K562 (cell line): ENCODE measurements around the gene TJP3. TPM values are rescaled to one million over a fixed set of nuclear protein-coding genes. Genes with fewer than 3 reads are reported as not detected.

Source experiments
- ATAC-seq: fragments of 200-7000 bp; cut with Tn5 transposase; 3 replicates; pipeline ENCODE4 v1.9.1; 2020; ENCODE audit warnings: moderate library complexity
- BruUV-seq: library from RNA; stranded (reverse); fragments of 400-500 nt; replicated peaks from 2 replicates; lab custom pipeline; 2021; lab: Mats Ljungman, UMichigan
- CTCF ChIA-PET: fragments of 300-600 bp; formaldehyde crosslinking; extraction: SDS; loops from one replicate; lab custom pipeline; 2021; ENCODE audit warnings: low intra/inter-chr PET ratio; lab: Yijun Ruan, JAX
- POLR2A ChIA-PET: fragments of 300-600, 350-650 bp; sonication (Branson Sonifier 250); formaldehyde crosslinking; extraction: SDS; loops from one replicate; lab custom pipeline; 2021; ENCODE audit warnings: antibody characterized with exemption, inconsistent platforms; lab: Yijun Ruan, JAX
- DNase-seq, 4 experiments: peaks; one replicate each; pipeline versions ENCODE4 v3.0.0 to v3.0.0-alpha.2; 2011 to 2018; ENCODE audit warnings: low spot score in 3 of 4, mixed read lengths in 3 of 4; ENCODE audit errors: extremely low read depth in 1 of 4
- FAIRE-seq: peaks from 2 replicates; lab custom pipeline; 2011; peaks lifted over from hg19 to GRCh38; lab: Jason Lieb, UNC
- H2AFZ ChIP-seq: 2 replicates; pipeline ENCODE4 v1.6.0; 2011; ENCODE audit warnings: low read depth, low read length, control low read depth, inconsistent platforms
- H3K27ac ChIP-seq: fragments of 200-600 bp; 3 replicates; pipeline ENCODE4 v1.8.0; 2011; ENCODE audit warnings: low read depth, mild to moderate bottlenecking, control low read depth, inconsistent platforms, low read length, moderate library complexity, mixed read lengths; ENCODE audit errors: extremely low read depth
- H3K27me3 ChIP-seq, 2 experiments: fragments of 300-600 bp in 1 of 2; 2 replicates in 1 of 2; 3 replicates in 1 of 2; pipeline versions ENCODE4 v1.6.0 to v1.8.0; 2011; ENCODE audit warnings: inconsistent platforms in 2 of 2, low read length in 2 of 2, mild to moderate bottlenecking in 1 of 2, mixed read lengths in 1 of 2, moderate library complexity in 1 of 2; ENCODE audit not compliant: control insufficient read depth in 2 of 2, insufficient read depth in 2 of 2
- H3K36me3 ChIP-seq: fragments of 300-600 bp; 3 replicates; pipeline ENCODE4 v1.8.0; 2011; ENCODE audit warnings: mild to moderate bottlenecking, low read length, inconsistent platforms; ENCODE audit not compliant: control insufficient read depth, insufficient read depth
- H3K4me1 ChIP-seq, 2 experiments: fragments of 200-600 bp in 1 of 2; replicated peaks in 1 of 2; 2 replicates in 1 of 2; 3 replicates in 1 of 2; pipeline versions ENCODE4 v1.5.1 to v1.8.0; 2011; ENCODE audit warnings: inconsistent platforms in 2 of 2, low read length in 2 of 2, mild to moderate bottlenecking in 1 of 2, mixed read lengths in 1 of 2, moderate library complexity in 1 of 2; ENCODE audit not compliant: control insufficient read depth in 2 of 2, insufficient read depth in 2 of 2
- H3K4me2 ChIP-seq: 2 replicates; pipeline ENCODE4 v1.6.1; 2011; ENCODE audit warnings: low read length, control low read depth, inconsistent platforms, mixed read lengths; ENCODE audit not compliant: insufficient read depth
- H3K4me3 ChIP-seq: fragments of 200-600 bp; sonication (generic), shearing (Covaris generic); 2 replicates; pipeline ENCODE4 v1.5.1; 2016; ENCODE audit warnings: control low read depth, inconsistent platforms
- H3K79me2 ChIP-seq: fragments of 200-600 bp; 3 replicates; pipeline ENCODE4 v1.8.0; 2011; ENCODE audit warnings: low read length, inconsistent platforms; ENCODE audit not compliant: control insufficient read depth, insufficient read depth
- H3K9ac ChIP-seq, 2 experiments: 2 replicates each; pipeline versions ENCODE4 v1.6.0 to v1.6.1; 2011; ENCODE audit warnings: low read depth in 2 of 2, low read length in 2 of 2, control low read depth in 1 of 2, inconsistent platforms in 1 of 2, mild to moderate bottlenecking in 1 of 2, mixed read lengths in 1 of 2; ENCODE audit not compliant: insufficient read depth in 1 of 2
- H3K9me1 ChIP-seq: one replicate; pipeline ENCODE4 v1.6.0; 2011; ENCODE audit warnings: inconsistent platforms, mild to moderate bottlenecking, low read length, moderate library complexity; ENCODE audit not compliant: control insufficient read depth, insufficient read depth
- H3K9me3 ChIP-seq: replicated peaks from 2 replicates; pipeline ENCODE4 v1.5.1; 2011; ENCODE audit warnings: low read depth, low read length, inconsistent platforms; ENCODE audit not compliant: control insufficient read depth, insufficient read depth
- H4K20me1 ChIP-seq: replicated peaks from 2 replicates; pipeline ENCODE4 v1.6.1; 2011; ENCODE audit warnings: low read length, inconsistent platforms, mixed read lengths; ENCODE audit not compliant: control insufficient read depth, insufficient read depth
- MYBL2 ChIP-seq, 2 experiments: fragments of 450-650 bp in 1 of 2; sonication (generic) in 1 of 2; formaldehyde crosslinking in 1 of 2; IDR thresholded peaks; 2 replicates each; pipeline versions ENCODE4 v1.6.1 to v1.8.1; 2017 to 2022; ENCODE audit warnings: borderline replicate concordance in 1 of 2, inconsistent platforms in 1 of 2, low read depth in 1 of 2, mild to moderate bottlenecking in 1 of 2, missing genetic modification reagents in 1 of 2, moderate library complexity in 1 of 2
- POLR2G ChIP-seq: fragments of 200-400 bp; formaldehyde crosslinking; IDR thresholded peaks from 2 replicates; pipeline ENCODE4 v1.6.1; 2017; ENCODE audit warnings: low read depth, mild to moderate bottlenecking, antibody characterized with exemption, low read length, moderate library complexity
- SIN3A ChIP-seq, 2 experiments: fragments of 150-350 bp in 1 of 2; IDR thresholded peaks; 2 replicates each; pipeline ENCODE4 v1.6.1; 2011 to 2016; ENCODE audit warnings: borderline replicate concordance in 2 of 2, low read depth in 2 of 2, low read length in 2 of 2, mild to moderate bottlenecking in 2 of 2, moderate library complexity in 2 of 2; ENCODE audit not compliant: control insufficient read depth in 1 of 2
- WGBS: fragments of 100-300 bp; shearing (Covaris generic); methylation state at CpG from one replicate; pipeline ENCODE4 v1.1.6; 2016; ENCODE audit warnings: low coverage, mixed read lengths; ENCODE audit not compliant: insufficient coverage; ENCODE audit errors: missing lambda C conversion rate; 5-methylcytosine and 5-hydroxymethylcytosine counted together
- in situ Hi-C: fragments of 300-500 bp; cut with MboI; formaldehyde crosslinking; loops from 4 replicates; pipeline ENCODE4 v1.15.0; 2018; ENCODE audit warnings: inconsistent platforms, mixed read lengths
- intact Hi-C: fragments of 100-400 bp; cut with micrococcal nuclease; formaldehyde crosslinking; loops from 2 replicates; pipeline ENCODE4 v1.14.2; 2022
- polyA plus RNA-seq, 8 experiments: library from polyadenylated mRNA; depleted of rRNA in 4 of 8; stranded (reverse) in 5 of 8; unstranded in 3 of 8; fragments of >200 nt; fragmentation: Nextera tagmentation in 2 of 8; fragmentation: Illumina TruSeq in 1 of 8; extraction: Ambion mirVana in 2 of 8; extraction: Trizol in 1 of 8; gene quantifications; 2 replicates each; pipeline versions ENCODE4 v1.2.1 to v1.2.3, GENCODE V29; 2011 to 2014; ENCODE audit warnings: inconsistent platforms in 1 of 8, missing spikeins in 1 of 8
- total RNA-seq, 7 experiments: library from RNA; depleted of rRNA in 6 of 7; stranded (reverse); fragments of >200 nt in 6 of 7; fragmentation: Illumina TruSeq in 2 of 7; extraction: Trizol in 2 of 7; gene quantifications; 2 replicates each; pipeline versions ENCODE4 v1.2.1 to v1.2.3, GENCODE V29; 2011 to 2021; ENCODE audit warnings: low replicate concordance in 1 of 7
- TF ChIP-seq, protein P1 (sequence below): fragments of 450-650 bp; formaldehyde crosslinking; IDR thresholded peaks from 2 replicates; pipeline ENCODE4 v1.4.0; 2020; ENCODE audit warnings: mild to moderate bottlenecking, moderate library complexity
- TF ChIP-seq, protein P2 (sequence below): sonication (generic); formaldehyde crosslinking; IDR thresholded peaks from 2 replicates; pipeline ENCODE4 v1.8.0; 2023; ENCODE audit warnings: missing genetic modification reagents, mild to moderate bottlenecking, borderline replicate concordance

Gene TJP3
- total and polyA plus RNA-seq, 9 of the 15 experiments (the other 6 are each of a cell fraction or from before 2014, with no cell fraction given), result 0.11 to 2.4 (median 0.57) TPM; not detected in 1

DNA sequence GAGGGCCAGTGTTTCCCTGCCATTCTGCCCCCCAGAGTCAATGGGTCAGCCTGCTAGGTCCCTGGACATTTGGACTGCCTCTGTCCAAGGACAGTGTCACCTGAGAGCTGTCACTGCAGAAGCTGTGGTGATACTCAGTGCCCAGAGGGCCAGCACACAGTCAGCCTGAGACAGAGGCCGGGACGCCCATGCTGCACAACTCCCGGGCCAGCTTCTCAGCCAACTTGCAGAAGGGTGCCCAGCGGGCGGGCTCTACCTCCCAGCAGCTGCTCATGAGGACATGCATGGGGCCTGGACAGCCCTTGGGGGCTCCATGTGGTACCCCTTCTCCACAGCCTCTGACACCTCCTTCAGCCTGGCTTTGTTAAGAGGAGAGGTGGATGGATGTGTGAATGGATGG lies 67.6 kb downstream of the TJP3 start:
- Histone ChIP-seq H3K4me3 (no peak overlapping the region), H3K9ac (peak overlapping the region in 1 of 2 experiments; percentile 72; a peak in 2 of 4 replicates), H3K79me2 (no peaks in the 10 kb centered on the region), H3K27ac (no peak overlapping the region), H3K9me1 (no peaks in the 10 kb centered on the region), H3K27me3 (no peaks in the 10 kb centered on the region), H3K4me1 (peaks cover 0 to 39% of the 10 kb centered on the region in 2 experiments; a peak in 3 of 5 replicates), H3K9me3 (no peaks in the 10 kb centered on the region), H4K20me1 (no peaks in the 10 kb centered on the region), H2AFZ (no peak overlapping the region), H3K36me3 (no peaks in the 10 kb centered on the region), H3K4me2 (no peak overlapping the region)
- in situ Hi-C loops, result no loop called here
- BruUV-seq, result no TSS peak
- ChIA-PET CTCF (no interaction called here), POLR2A (interaction anchor here (0.6 to 5.9 kb wide), 2 partner anchors 13 to 184 kb away, joined by 3 to 48 read pairs; partner anchors contain the start of genes APBA3 and MRPL54)
- TF ChIP-seq POLR2G (0 out of 2 replicates have a peak, but pooled peaks have one; percentile 19), MYBL2 (IDR thresholded peaks at IDR 0.05; ENCODE audit: low read depth) (no peak), MYBL2 (CRISPR knock-in tag; IDR thresholded peaks at IDR 0.05; ENCODE audit: borderline replicate concordance) (no peak), SIN3A (IDR thresholded peaks at IDR 0.05; ENCODE audit: borderline replicate concordance in 2 of 2, control insufficient read depth in 1 of 2, low read depth in 2 of 2, low read length in 2 of 2) (no peak)
- TF ChIP-seq, protein P1, sequence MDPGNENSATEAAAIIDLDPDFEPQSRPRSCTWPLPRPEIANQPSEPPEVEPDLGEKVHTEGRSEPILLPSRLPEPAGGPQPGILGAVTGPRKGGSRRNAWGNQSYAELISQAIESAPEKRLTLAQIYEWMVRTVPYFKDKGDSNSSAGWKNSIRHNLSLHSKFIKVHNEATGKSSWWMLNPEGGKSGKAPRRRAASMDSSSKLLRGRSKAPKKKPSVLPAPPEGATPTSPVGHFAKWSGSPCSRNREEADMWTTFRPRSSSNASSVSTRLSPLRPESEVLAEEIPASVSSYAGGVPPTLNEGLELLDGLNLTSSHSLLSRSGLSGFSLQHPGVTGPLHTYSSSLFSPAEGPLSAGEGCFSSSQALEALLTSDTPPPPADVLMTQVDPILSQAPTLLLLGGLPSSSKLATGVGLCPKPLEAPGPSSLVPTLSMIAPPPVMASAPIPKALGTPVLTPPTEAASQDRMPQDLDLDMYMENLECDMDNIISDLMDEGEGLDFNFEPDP, result no peak
- TF ChIP-seq, protein P2, sequence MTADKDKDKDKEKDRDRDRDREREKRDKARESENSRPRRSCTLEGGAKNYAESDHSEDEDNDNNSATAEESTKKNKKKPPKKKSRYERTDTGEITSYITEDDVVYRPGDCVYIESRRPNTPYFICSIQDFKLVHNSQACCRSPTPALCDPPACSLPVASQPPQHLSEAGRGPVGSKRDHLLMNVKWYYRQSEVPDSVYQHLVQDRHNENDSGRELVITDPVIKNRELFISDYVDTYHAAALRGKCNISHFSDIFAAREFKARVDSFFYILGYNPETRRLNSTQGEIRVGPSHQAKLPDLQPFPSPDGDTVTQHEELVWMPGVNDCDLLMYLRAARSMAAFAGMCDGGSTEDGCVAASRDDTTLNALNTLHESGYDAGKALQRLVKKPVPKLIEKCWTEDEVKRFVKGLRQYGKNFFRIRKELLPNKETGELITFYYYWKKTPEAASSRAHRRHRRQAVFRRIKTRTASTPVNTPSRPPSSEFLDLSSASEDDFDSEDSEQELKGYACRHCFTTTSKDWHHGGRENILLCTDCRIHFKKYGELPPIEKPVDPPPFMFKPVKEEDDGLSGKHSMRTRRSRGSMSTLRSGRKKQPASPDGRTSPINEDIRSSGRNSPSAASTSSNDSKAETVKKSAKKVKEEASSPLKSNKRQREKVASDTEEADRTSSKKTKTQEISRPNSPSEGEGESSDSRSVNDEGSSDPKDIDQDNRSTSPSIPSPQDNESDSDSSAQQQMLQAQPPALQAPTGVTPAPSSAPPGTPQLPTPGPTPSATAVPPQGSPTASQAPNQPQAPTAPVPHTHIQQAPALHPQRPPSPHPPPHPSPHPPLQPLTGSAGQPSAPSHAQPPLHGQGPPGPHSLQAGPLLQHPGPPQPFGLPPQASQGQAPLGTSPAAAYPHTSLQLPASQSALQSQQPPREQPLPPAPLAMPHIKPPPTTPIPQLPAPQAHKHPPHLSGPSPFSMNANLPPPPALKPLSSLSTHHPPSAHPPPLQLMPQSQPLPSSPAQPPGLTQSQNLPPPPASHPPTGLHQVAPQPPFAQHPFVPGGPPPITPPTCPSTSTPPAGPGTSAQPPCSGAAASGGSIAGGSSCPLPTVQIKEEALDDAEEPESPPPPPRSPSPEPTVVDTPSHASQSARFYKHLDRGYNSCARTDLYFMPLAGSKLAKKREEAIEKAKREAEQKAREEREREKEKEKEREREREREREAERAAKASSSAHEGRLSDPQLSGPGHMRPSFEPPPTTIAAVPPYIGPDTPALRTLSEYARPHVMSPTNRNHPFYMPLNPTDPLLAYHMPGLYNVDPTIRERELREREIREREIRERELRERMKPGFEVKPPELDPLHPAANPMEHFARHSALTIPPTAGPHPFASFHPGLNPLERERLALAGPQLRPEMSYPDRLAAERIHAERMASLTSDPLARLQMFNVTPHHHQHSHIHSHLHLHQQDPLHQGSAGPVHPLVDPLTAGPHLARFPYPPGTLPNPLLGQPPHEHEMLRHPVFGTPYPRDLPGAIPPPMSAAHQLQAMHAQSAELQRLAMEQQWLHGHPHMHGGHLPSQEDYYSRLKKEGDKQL (CRISPR knock-in tag), result no peak
- WGBS, result 63% methylated on average over 5 of the region's 5 CpGs
- DNase-seq (no peak), FAIRE-seq (no peak), ATAC-seq (no peak)
- intact Hi-C loops, result no loop called here
